ENCODE data around the gene EAPP. TPM values are rescaled to one million over a fixed set of nuclear protein-coding genes. Genes with fewer than 3 reads are reported as not detected.

EAPP gene
- total and polyA plus RNA-seq, 2 of the 13 experiments (the other 11 are each of a cell fraction or from before 2014, with no cell fraction given), result 68.7 to 110 TPM

GRCh38 chr14:34537677-34538009 is 1.9 kb downstream of the EAPP start (continued):
- TF ChIP-seq HNF1B (CRISPR knock-in tag; IDR thresholded peaks at IDR 0.05), result 0 out of 2 replicates have a peak, but pooled peaks have one; percentile 28
- TF ChIP-seq PHF5A (CRISPR knock-in tag; IDR thresholded peaks at IDR 0.05; ENCODE audit: low read depth, unreplicated experiment), result no peak
- TF ChIP-seq ZSCAN25 (CRISPR knock-in tag; IDR thresholded peaks at IDR 0.05), result peak; percentile 44; the same call in 1 of the 2 replicates
- TF ChIP-seq SMARCC2 (IDR thresholded peaks at IDR 0.05), result no peak
- 0 out of 2 replicates have a peak, but pooled peaks have one; percentile 55 for TF ChIP-seq FUBP1 (CRISPR knock-in tag; IDR thresholded peaks at IDR 0.05; ENCODE audit: borderline replicate concordance)
- no peak for TF ChIP-seq MTA3 (CRISPR knock-in tag; IDR thresholded peaks at IDR 0.05)
- TF ChIP-seq ZNF263 (CRISPR knock-in tag; IDR thresholded peaks at IDR 0.05), result no peak
- no peak for TF ChIP-seq RFXANK (CRISPR knock-in tag; IDR thresholded peaks at IDR 0.05)
- TF ChIP-seq KIAA2018 (CRISPR knock-in tag; IDR thresholded peaks at IDR 0.05; ENCODE audit: borderline replicate concordance), result no peak
- no peak for TF ChIP-seq POLR2AphosphoS5 (IDR thresholded peaks at IDR 0.05; ENCODE audit: low read depth, low read length)
- no peak for TF ChIP-seq TBX3 (IDR thresholded peaks at IDR 0.05; ENCODE audit: borderline replicate concordance)
- TF ChIP-seq GLI4 (CRISPR knock-in tag; IDR thresholded peaks at IDR 0.05; ENCODE audit: borderline replicate concordance), result peak; percentile 53; the same call in 1 of the 2 replicates
- TF ChIP-seq SSRP1 (CRISPR knock-in tag; IDR thresholded peaks at IDR 0.05), result 0 out of 2 replicates have a peak, but pooled peaks have one; percentile 78
- TF ChIP-seq ZNF136 (CRISPR knock-in tag; IDR thresholded peaks at IDR 0.05; ENCODE audit: low read depth), result 0 out of 2 replicates have a peak, but pooled peaks have one; percentile 22
- no peak for TF ChIP-seq CREM (IDR thresholded peaks at IDR 0.05)
- TF ChIP-seq CREM (CRISPR knock-in tag; IDR thresholded peaks at IDR 0.05), result no peak
- no peak for TF ChIP-seq NONO (IDR thresholded peaks at IDR 0.05)
- no peak for TF ChIP-seq NONO (CRISPR knock-in tag; conservative IDR thresholded peaks at IDR 0.05)
- no peak for TF ChIP-seq ZNF33A (CRISPR knock-in tag; IDR thresholded peaks at IDR 0.05; ENCODE audit: borderline replicate concordance)
